Measurements from ENCODE around the gene NADK.

DNA sequence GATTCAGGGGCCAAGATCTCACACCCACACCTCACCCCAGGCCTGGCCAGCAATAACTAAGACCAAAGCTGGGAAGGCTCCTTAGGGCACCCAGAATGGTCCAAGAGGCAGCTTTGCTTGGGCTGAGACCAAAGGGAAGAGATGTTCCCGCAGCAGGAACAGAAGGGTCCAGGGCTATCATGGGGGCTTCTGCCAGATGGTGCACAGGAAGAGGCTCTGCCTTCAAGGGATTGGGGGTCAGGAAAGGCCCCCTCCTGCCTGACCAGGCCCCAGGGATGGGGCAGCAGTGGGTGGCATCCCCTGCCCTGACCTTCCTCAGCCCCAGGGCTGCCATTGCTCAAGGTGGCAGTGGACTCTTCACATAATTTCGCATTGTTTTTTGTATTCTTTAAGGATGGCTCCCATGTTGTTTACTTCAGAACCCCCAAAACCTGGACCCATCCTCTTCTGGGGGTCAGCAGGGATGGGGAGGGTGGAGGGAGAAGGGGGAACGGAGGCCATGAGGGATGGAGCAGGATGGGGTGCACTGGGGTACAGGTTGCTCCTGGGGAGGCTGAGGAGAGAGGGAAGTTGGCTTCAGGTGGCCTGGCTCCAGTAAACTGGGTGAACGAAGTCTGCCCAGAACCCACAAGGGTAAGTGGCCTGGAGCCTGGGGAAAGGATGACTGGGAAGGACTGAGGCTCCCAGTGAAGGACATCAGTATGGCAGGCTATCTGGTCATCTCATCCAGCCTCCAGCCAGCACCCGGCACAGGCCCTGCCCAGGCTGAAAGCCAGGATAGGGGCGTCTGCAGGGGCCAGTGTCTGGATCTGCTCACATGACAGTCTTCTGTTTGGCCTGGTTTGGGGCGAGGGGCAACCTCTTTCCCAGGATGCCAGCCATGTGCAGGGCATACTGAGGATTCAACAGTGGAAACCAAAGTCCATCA lies 2.6 kb upstream of the NADK start:
- TF ChIP-seq, protein P1, sequence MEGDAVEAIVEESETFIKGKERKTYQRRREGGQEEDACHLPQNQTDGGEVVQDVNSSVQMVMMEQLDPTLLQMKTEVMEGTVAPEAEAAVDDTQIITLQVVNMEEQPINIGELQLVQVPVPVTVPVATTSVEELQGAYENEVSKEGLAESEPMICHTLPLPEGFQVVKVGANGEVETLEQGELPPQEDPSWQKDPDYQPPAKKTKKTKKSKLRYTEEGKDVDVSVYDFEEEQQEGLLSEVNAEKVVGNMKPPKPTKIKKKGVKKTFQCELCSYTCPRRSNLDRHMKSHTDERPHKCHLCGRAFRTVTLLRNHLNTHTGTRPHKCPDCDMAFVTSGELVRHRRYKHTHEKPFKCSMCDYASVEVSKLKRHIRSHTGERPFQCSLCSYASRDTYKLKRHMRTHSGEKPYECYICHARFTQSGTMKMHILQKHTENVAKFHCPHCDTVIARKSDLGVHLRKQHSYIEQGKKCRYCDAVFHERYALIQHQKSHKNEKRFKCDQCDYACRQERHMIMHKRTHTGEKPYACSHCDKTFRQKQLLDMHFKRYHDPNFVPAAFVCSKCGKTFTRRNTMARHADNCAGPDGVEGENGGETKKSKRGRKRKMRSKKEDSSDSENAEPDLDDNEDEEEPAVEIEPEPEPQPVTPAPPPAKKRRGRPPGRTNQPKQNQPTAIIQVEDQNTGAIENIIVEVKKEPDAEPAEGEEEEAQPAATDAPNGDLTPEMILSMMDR (IDR thresholded peaks at IDR 0.05) = no peak
- TF ChIP-seq FOXK1 (CRISPR knock-in tag; IDR thresholded peaks at IDR 0.05) (no peak), TEAD4 (CRISPR knock-in tag; IDR thresholded peaks at IDR 0.05) (no peak), IRF2 (CRISPR knock-in tag; IDR thresholded peaks at IDR 0.05; ENCODE audit: borderline replicate concordance, low read depth) (no peak), ZBTB21 (CRISPR knock-in tag; IDR thresholded peaks at IDR 0.05; ENCODE audit: borderline replicate concordance) (no peak), NR2C2 (CRISPR knock-in tag; IDR thresholded peaks at IDR 0.05) (no peak)
- TF ChIP-seq, protein P2, sequence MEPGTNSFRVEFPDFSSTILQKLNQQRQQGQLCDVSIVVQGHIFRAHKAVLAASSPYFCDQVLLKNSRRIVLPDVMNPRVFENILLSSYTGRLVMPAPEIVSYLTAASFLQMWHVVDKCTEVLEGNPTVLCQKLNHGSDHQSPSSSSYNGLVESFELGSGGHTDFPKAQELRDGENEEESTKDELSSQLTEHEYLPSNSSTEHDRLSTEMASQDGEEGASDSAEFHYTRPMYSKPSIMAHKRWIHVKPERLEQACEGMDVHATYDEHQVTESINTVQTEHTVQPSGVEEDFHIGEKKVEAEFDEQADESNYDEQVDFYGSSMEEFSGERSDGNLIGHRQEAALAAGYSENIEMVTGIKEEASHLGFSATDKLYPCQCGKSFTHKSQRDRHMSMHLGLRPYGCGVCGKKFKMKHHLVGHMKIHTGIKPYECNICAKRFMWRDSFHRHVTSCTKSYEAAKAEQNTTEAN (CRISPR knock-in tag; IDR thresholded peaks at IDR 0.05) = no peak
- TF ChIP-seq, protein P3, sequence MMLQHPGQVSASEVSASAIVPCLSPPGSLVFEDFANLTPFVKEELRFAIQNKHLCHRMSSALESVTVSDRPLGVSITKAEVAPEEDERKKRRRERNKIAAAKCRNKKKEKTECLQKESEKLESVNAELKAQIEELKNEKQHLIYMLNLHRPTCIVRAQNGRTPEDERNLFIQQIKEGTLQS (CRISPR knock-in tag; conservative IDR thresholded peaks at IDR 0.05) = no peak
